Spleen (tissue), 11 donors: ENCODE results near the gene SCGB2B2. TPM values are rescaled to one million over a fixed set of nuclear protein-coding genes. Genes with fewer than 3 reads are reported as not detected.
"Not testable (repeated sequence)": the region's sequence is repeated elsewhere in the genome, so short reads cannot be mapped to it uniquely, and the experiment has no call there.

ENCODE experiments used
- DNase-seq: peaks from one replicate; pipeline ENCODE4 v3.0.0-alpha.2; 2020
- H3K27ac ChIP-seq, 8 donors: fragments of 200-600 bp; sonication (generic) in 7 of 8; 1 replicate in 4 of 8; 2 replicates in 4 of 8; pipeline versions ENCODE4 v1.5.0 to v1.8.0; 2016 to 2021; ENCODE audit warnings: inconsistent platforms in 4 of 8, mild to moderate bottlenecking in 4 of 8, moderate library complexity in 1 of 8
- H3K27me3 ChIP-seq, 7 donors: fragments of 200-600 bp; sonication (generic) in 6 of 7; replicated peaks in 1 of 7; 1 replicate in 4 of 7; 2 replicates in 3 of 7; pipeline versions ENCODE4 v1.5.0 to v1.8.0; 2016 to 2021; ENCODE audit warnings: inconsistent platforms in 3 of 7, mild to moderate bottlenecking in 1 of 7
- H3K36me3 ChIP-seq, 6 donors: fragments of 200-600 bp; sonication (generic) in 5 of 6; 1 replicate in 4 of 6; 2 replicates in 2 of 6; pipeline versions ENCODE4 v1.5.0 to v1.8.0; 2016 to 2021; ENCODE audit warnings: inconsistent platforms in 2 of 6
- H3K4me1 ChIP-seq, 6 donors: fragments of 200-600 bp; sonication (generic) in 5 of 6; 1 replicate in 3 of 6; 2 replicates in 3 of 6; pipeline versions ENCODE4 v1.5.0 to v1.8.0; 2016 to 2021; ENCODE audit warnings: inconsistent platforms in 3 of 6
- H3K4me3 ChIP-seq, 8 donors: fragments of 200-600 bp; sonication (generic) in 7 of 8; 1 replicate in 4 of 8; 2 replicates in 4 of 8; pipeline versions ENCODE4 v1.5.0 to v1.8.0; 2016 to 2021; ENCODE audit warnings: inconsistent platforms in 4 of 8, mild to moderate bottlenecking in 4 of 8, moderate library complexity in 2 of 8
- H3K9me3 ChIP-seq, 8 donors: fragments of 200-600 bp; sonication (generic) in 7 of 8; 1 replicate in 4 of 8; 2 replicates in 4 of 8; pipeline versions ENCODE4 v1.5.0 to v1.8.0; 2016 to 2021; ENCODE audit warnings: inconsistent platforms in 4 of 8
- POLR2A ChIP-seq, 3 donors: fragments of 450-650 bp; IDR thresholded peaks; one replicate each; pipeline ENCODE4 v1.5.1; 2017; ENCODE audit warnings: antibody characterized with exemption in 3 of 3, mild to moderate bottlenecking in 1 of 3
- POLR2AphosphoS5 ChIP-seq, 3 donors: sonication (generic); formaldehyde crosslinking; IDR thresholded peaks; one replicate each; pipeline ENCODE4 v1.5.1; 2017; ENCODE audit warnings: antibody characterized with exemption in 3 of 3
- WGBS, 5 donors: extraction: QIAGEN DNeasy Blood & Tissue Kit in 3 of 5; methylation state at CpG; one replicate each; pipeline versions ENCODE4 v1.1.5 to v1.1.7; 2013 to 2018; 5-methylcytosine and 5-hydroxymethylcytosine counted together
- intact Hi-C: fragments of 100-400 bp; cut with DNase I; formaldehyde crosslinking; loops from one replicate; pipeline ENCODE4 v1.15.0; 2023; ENCODE audit warnings: low total_unique reads
- polyA plus RNA-seq, 3 donors: library from polyadenylated mRNA; stranded (reverse); fragments of 200-250 nt; gene quantifications; one replicate each; pipeline ENCODE4 v1.2.1, GENCODE V29; 2013
- total RNA-seq, 7 donors: library from RNA; depleted of rRNA in 3 of 7; stranded (reverse); fragments of >200 nt in 3 of 7; fragmentation: NEBNext Ultra II Directional in 4 of 7; extraction: Animal tissue kit (Norgen Biotek cat#: 25700) in 4 of 7; gene quantifications; one replicate each; pipeline versions ENCODE4 v1.1.0 to v1.2.1, GENCODE V29; 2016 to 2021
- TF ChIP-seq, protein P1 (sequence below), 11 experiments: fragments of 200-600 bp in 7 of 11; fragments of 450-650 bp in 4 of 11; sonication (generic) in 4 of 11; IDR thresholded peaks in 8 of 11; conservative IDR thresholded peaks in 3 of 11; 1 replicate in 7 of 11; 2 replicates in 4 of 11; pipeline versions ENCODE4 v1.4.0 to v1.8.0; 2016 to 2021; ENCODE audit warnings: antibody characterized with exemption in 11 of 11, inconsistent platforms in 4 of 11, mild to moderate bottlenecking in 1 of 11
- donor health status: healthy with polysubstance abuse.
- donor health status: DM: no; HTN: no; CAD: no; lungs with moderate emphysema.
- donor health status: DM: no; HTN: no; CAD: no.
- donor health status: Bipolar disorder and iron deficiency.
- donor health status: healthy.
- donor health status: DM: no; HTN: no; CAD: no.
- donor health status: DM: yes; HTN: yes; CAD: no.

SCGB2B2 gene
- total and polyA plus RNA-seq, 10 donors: 0.13 to 1.9 (median 1.1) TPM; not detected in 1

DNA sequence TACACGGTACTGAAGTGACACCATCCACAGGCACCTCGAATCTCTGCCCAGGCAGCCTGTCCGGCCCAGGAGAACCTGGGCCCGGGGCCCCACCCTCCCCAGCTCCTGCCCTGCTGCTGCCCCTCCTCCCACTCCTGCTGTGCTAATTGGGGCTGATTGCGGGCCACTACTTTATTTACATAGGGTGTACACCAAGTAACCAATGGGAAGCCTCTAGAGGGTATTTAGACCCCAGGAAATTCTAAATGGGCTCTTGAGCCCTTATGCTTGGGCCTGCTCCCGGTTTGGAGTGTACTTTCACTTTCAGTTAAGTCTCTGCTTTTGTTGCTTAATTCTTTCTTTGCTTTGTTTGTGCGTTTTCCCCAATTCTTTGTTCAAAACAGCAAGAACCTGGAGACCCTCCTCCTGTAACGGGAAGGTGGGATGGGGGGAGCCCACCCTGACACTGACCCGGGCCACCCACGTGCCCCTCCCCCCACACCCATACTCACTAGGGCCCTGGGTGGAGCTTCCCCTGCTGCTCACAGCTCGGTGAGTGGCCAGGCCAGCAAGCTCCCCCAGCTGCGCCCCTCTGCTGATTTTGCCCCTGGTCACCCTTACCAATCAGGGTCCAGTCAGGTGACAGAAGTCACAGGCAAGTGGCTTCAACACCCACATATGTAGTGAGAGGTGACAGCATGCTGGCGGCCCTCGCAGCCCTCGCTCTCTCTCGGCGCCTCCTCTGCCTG lies 9.4 kb downstream of the SCGB2B2 start:
- Histone ChIP-seq H3K4me1 (peaks cover 0 to 15% (median 8%) of the 10 kb centered on the region in 6 donors), H3K36me3 (no peaks in the 10 kb centered on the region), H3K27ac (peak overlapping the region in 6 of 8 donors; percentile 43 to 71 (median 64)), H3K27me3 (no peaks in the 10 kb centered on the region), H3K4me3 (peak overlapping the region in 2 of 8 donors; percentile 28 to 51), H3K9me3 (no peaks in the 10 kb centered on the region)
- intact Hi-C loops: no loop called here
- TF ChIP-seq POLR2AphosphoS5 (IDR thresholded peaks at IDR 0.05): no peak
- no peak for TF ChIP-seq POLR2A (IDR thresholded peaks at IDR 0.05)
- DNase-seq: no peak
- WGBS, 5 donors: 60 to 87% (median 81%) methylated on average over 12 to 17 of the region's 17 CpGs

- intact Hi-C loops: no loop called here
- TF ChIP-seq, protein P1, sequence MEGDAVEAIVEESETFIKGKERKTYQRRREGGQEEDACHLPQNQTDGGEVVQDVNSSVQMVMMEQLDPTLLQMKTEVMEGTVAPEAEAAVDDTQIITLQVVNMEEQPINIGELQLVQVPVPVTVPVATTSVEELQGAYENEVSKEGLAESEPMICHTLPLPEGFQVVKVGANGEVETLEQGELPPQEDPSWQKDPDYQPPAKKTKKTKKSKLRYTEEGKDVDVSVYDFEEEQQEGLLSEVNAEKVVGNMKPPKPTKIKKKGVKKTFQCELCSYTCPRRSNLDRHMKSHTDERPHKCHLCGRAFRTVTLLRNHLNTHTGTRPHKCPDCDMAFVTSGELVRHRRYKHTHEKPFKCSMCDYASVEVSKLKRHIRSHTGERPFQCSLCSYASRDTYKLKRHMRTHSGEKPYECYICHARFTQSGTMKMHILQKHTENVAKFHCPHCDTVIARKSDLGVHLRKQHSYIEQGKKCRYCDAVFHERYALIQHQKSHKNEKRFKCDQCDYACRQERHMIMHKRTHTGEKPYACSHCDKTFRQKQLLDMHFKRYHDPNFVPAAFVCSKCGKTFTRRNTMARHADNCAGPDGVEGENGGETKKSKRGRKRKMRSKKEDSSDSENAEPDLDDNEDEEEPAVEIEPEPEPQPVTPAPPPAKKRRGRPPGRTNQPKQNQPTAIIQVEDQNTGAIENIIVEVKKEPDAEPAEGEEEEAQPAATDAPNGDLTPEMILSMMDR (IDR thresholded peaks at IDR 0.05 in 8 of 11, conservative IDR thresholded peaks at IDR 0.05 in 3 of 11): no peak
- TF ChIP-seq POLR2AphosphoS5 (IDR thresholded peaks at IDR 0.05) (no peak), POLR2A (IDR thresholded peaks at IDR 0.05) (no peak)
- H3K36me3 ChIP-seq: no peaks in the 10 kb centered on the region
- H3K27ac ChIP-seq: peak overlapping the region in 4 of 8 donors; percentile 43 to 71 (median 70)
- DNase-seq: no peak
- H3K4me3 ChIP-seq: peak overlapping the region in 2 of 8 donors; percentile 28 to 51
- peaks cover 0 to 15% (median 8%) of the 10 kb centered on the region in 6 donors for H3K4me1 ChIP-seq
- no peaks in the 10 kb centered on the region for H3K27me3 ChIP-seq
- H3K9me3 ChIP-seq: no peaks in the 10 kb centered on the region
- 74 to 86% (median 77%) methylated on average over 9 of the region's 9 CpGs for WGBS, 5 donors
Observed at GRCh38 chr19:34666958-34667265, 10.0 kb downstream of the SCGB2B2 start.

DNA sequence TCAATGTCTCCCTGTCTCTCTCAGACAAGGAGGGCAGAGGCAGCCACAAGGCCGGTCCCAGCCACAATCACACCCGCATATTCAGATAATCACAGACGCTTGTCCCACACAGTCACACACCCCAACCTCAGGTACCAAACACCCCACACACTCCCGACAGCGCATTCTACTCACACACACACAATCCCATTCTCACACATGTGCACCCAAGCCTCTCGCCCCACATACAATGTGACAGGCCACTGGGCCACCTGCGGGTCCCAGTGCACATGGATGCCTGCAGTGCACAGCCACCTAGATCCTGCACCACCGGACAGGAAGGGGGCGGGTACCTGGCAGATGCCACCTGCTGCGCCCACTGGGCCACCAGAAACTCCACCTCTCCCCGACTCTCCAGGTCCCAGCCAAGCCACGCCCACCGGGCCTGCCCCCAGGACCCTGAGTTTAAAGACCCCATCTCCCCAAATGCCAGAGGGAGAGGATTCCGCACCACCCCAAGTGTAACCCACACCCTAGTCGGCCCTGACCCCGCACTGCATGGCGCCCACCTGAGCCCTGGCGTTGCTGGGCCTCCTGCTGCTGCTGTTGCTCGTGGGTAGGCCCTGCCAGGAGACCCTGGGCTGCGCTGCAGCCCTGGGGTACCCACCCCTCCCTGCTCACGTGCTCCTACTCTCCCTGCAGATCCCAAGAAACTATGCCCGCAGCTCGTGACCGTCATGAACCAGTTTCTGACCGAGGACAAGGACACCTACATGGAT lies 10.6 kb downstream of the SCGB2B2 start:
- no peaks in the 10 kb centered on the region for H3K9me3 ChIP-seq
- H3K4me1 ChIP-seq: peaks cover 0 to 15% (median 8%) of the 10 kb centered on the region in 6 donors
- H3K27ac ChIP-seq: peak overlapping the region in 1 of 8 donors; percentile 71
- intact Hi-C loops: no loop called here
- peak; percentile 66 for DNase-seq
- H3K4me3 ChIP-seq: no peak overlapping the region
- H3K27me3 ChIP-seq: no peaks in the 10 kb centered on the region
- WGBS, 5 donors: 91 to 95% (median 94%) methylated on average over 18 to 25 of the region's 25 CpGs
- no peaks in the 10 kb centered on the region for H3K36me3 ChIP-seq
- TF ChIP-seq POLR2AphosphoS5 (IDR thresholded peaks at IDR 0.05) (no peak), POLR2A (IDR thresholded peaks at IDR 0.05) (no peak)
- TF ChIP-seq, protein P1 (IDR thresholded peaks at IDR 0.05 in 8 of 11, conservative IDR thresholded peaks at IDR 0.05 in 3 of 11): no peak

- H3K36me3 ChIP-seq, intact Hi-C loops, H3K9me3 ChIP-seq, H3K27me3 ChIP-seq, H3K27ac ChIP-seq, H3K4me3 ChIP-seq: not testable (repeated sequence)
- DNase-seq: peak; percentile 58
- WGBS, 5 donors: 67 to 96% (median 88%) methylated on average over 3 to 4 of the region's 4 CpGs
- H3K4me1 ChIP-seq: peaks cover 0 to 15% (median 8%) of the 10 kb centered on the region in 6 donors
Observed at GRCh38 chr19:34665275-34665674, 11.7 kb downstream of the SCGB2B2 start.

DNA sequence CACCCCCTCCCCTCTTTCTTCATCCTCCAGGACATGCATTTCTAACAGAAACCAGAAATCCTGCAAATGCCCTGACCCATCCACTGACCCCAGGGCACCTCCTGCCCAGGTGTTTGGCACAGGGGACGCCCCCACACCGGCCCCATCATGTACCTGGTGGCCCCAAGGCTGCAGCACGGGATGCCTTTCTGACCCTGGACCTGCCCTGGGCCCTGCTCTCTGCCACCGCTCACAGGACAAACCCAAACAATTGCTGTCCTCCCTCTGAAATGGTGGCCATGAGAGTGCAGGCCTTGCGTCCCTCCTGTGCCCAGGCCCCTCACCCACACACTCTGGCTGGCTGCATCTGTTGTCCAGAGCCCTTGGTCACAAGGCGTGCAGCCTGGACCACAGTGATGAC lies 12.1 kb downstream of the SCGB2B2 start:
- H3K27ac ChIP-seq: no peak overlapping the region
- no peak overlapping the region for H3K4me3 ChIP-seq
- no peaks in the 10 kb centered on the region for H3K9me3 ChIP-seq

More for the DNA sequence above, 12.1 kb downstream of the SCGB2B2 start:
- no peaks in the 10 kb centered on the region for H3K36me3 ChIP-seq
- TF ChIP-seq POLR2A (IDR thresholded peaks at IDR 0.05) (no peak), POLR2AphosphoS5 (IDR thresholded peaks at IDR 0.05) (no peak)
- TF ChIP-seq, protein P1 (IDR thresholded peaks at IDR 0.05 in 8 of 11, conservative IDR thresholded peaks at IDR 0.05 in 3 of 11): no peak
- intact Hi-C loops: no loop called here
- peak; percentile 55 for DNase-seq
- 83 to 94% (median 90%) methylated on average over 3 to 6 of the region's 6 CpGs for WGBS, 5 donors
- no peaks in the 10 kb centered on the region for H3K27me3 ChIP-seq
- peaks cover 0 to 15% (median 8%) of the 10 kb centered on the region in 6 donors for H3K4me1 ChIP-seq
